Measurements from ENCODE around the gene GRIK4. TPM values are rescaled to one million over a fixed set of nuclear protein-coding genes. Genes with fewer than 3 reads are reported as not detected.
A peak's percentile ranks its signal among the peaks of the same experiment; 100 is the strongest.

Gene GRIK4
- polyA plus RNA-seq, 1 of the 3 experiments (the other 2 are of a cell fraction), result 0.03 TPM

GRCh38 chr11:120912504-120912903 is 401.0 kb downstream of the GRIK4 start:
- no peaks in the 10 kb centered on the region for H3K9me2 ChIP-seq
- peak; percentile 51 for DNase-seq
- 48% methylated on average over 5 of the region's 5 CpGs for WGBS (ENCODE audit: low lambda C conversion rate)
- H3K9ac ChIP-seq, result no peak overlapping the region
- no peaks in the 10 kb centered on the region for H3K79me2 ChIP-seq (ENCODE audit: insufficient read depth)
- H4K20me1 ChIP-seq (ENCODE audit: insufficient read depth), result no peaks in the 10 kb centered on the region
- no peak overlapping the region for H3K27ac ChIP-seq (ENCODE audit: low read depth in 2 of 2, low read length in 1 of 2)
- peaks cover 0 to 3% of the 10 kb centered on the region in 2 experiments; a peak in 1 of 4 replicates for H3K4me1 ChIP-seq (ENCODE audit: control insufficient read depth in 1 of 2, insufficient read depth in 2 of 2, low read depth in 1 of 2, low read length in 1 of 2)
- no peak overlapping the region for H3K4me2 ChIP-seq
- no peak overlapping the region for H2AFZ ChIP-seq (ENCODE audit: low read depth)
- no peaks in the 10 kb centered on the region for H3K9me3 ChIP-seq
- H3K4me3 ChIP-seq (ENCODE audit: low read depth in 2 of 2, low read length in 1 of 2), result no peak overlapping the region
- CTCF ChIA-PET, result interaction anchor here (0.6 to 3.4 kb wide), 15 partner anchors 9 to 282 kb away, joined by 3 to 30 read pairs (median 4); no protein-coding TSS in a partner anchor
- POLR2A ChIA-PET, result no interaction called here
- H3F3A ChIP-seq (replicated peaks; ENCODE audit: insufficient read depth), result no peaks in the 10 kb centered on the region
- no peaks in the 10 kb centered on the region for H3K27me3 ChIP-seq (ENCODE audit: insufficient read depth)
- no peaks in the 10 kb centered on the region for H3K36me3 ChIP-seq (replicated peaks in 1 of 2; ENCODE audit: control insufficient read depth in 1 of 2, insufficient read depth in 2 of 2, low read length in 1 of 2)
- TF ChIP-seq EP300 (IDR thresholded peaks at IDR 0.05; ENCODE audit: borderline replicate concordance in 1 of 2, low read depth in 1 of 2, low read length in 1 of 2), result no peak
- TF ChIP-seq CTCF (IDR thresholded peaks at IDR 0.05), result 0 out of 2 replicates have a peak, but pooled peaks have one; percentile 20
- peak; percentile 43 for TF ChIP-seq RAD21 (IDR thresholded peaks at IDR 0.05; ENCODE audit: low read length)

- no peak for DNase-seq
- Histone ChIP-seq H3K9me2 (no peaks in the 10 kb centered on the region), H3F3A (replicated peaks; ENCODE audit: insufficient read depth) (no peaks in the 10 kb centered on the region), H3K9ac (no peak overlapping the region), H3K27me3 (ENCODE audit: insufficient read depth) (no peaks in the 10 kb centered on the region), H3K79me2 (ENCODE audit: insufficient read depth) (no peaks in the 10 kb centered on the region), H3K9me3 (no peaks in the 10 kb centered on the region), H3K4me2 (no peak overlapping the region), H3K36me3 (replicated peaks in 1 of 2; ENCODE audit: control insufficient read depth in 1 of 2, insufficient read depth in 2 of 2, low read length in 1 of 2) (no peaks in the 10 kb centered on the region), H3K4me1 (ENCODE audit: control insufficient read depth in 1 of 2, insufficient read depth in 2 of 2, low read depth in 1 of 2, low read length in 1 of 2) (peaks cover 0 to 3% of the 10 kb centered on the region in 2 experiments; a peak in 1 of 4 replicates), H4K20me1 (ENCODE audit: insufficient read depth) (no peaks in the 10 kb centered on the region), H3K4me3 (ENCODE audit: low read depth in 2 of 2, low read length in 1 of 2) (no peak overlapping the region), H3K27ac (ENCODE audit: low read depth in 2 of 2, low read length in 1 of 2) (no peak overlapping the region), H2AFZ (ENCODE audit: low read depth) (no peak overlapping the region)
- POLR2A ChIA-PET, result no interaction called here
- CTCF ChIA-PET, result interaction anchor here (0.7 to 3.4 kb wide), 15 partner anchors 9 to 402 kb away, joined by 3 to 30 read pairs (median 4); partner anchors contain the start of gene GRIK4
- no peak for TF ChIP-seq FOSL2 (IDR thresholded peaks at IDR 0.05; ENCODE audit: borderline replicate concordance, low read depth)
- no peak for TF ChIP-seq TCF12 (IDR thresholded peaks at IDR 0.05)
- TF ChIP-seq SMC3 (IDR thresholded peaks at IDR 0.05; ENCODE audit: low read depth, low read length), result no peak
- no peak for TF ChIP-seq RXRA (IDR thresholded peaks at IDR 0.05; ENCODE audit: borderline replicate concordance, low read depth)
- no peak for TF ChIP-seq RCOR1 (IDR thresholded peaks at IDR 0.05; ENCODE audit: low read length)
- TF ChIP-seq RAD21 (IDR thresholded peaks at IDR 0.05; ENCODE audit: low read length), result no peak
- TF ChIP-seq ELF1 (IDR thresholded peaks at IDR 0.05), result no peak
- TF ChIP-seq YY1 (IDR thresholded peaks at IDR 0.05; ENCODE audit: low read depth), result no peak
- no peak for TF ChIP-seq JUND (IDR thresholded peaks at IDR 0.05)
- no peak for TF ChIP-seq FOXJ3 (CRISPR knock-in tag; IDR thresholded peaks at IDR 0.05)
- no peak for TF ChIP-seq MEF2A (IDR thresholded peaks at IDR 0.05; ENCODE audit: borderline replicate concordance, low read depth)
- TF ChIP-seq MXI1 (IDR thresholded peaks at IDR 0.05; ENCODE audit: low read depth, low read length), result no peak
- TF ChIP-seq SIN3A (IDR thresholded peaks at IDR 0.05; ENCODE audit: borderline replicate concordance, low read depth, low read length), result no peak
- no peak for TF ChIP-seq GATA2 (CRISPR knock-in tag; IDR thresholded peaks at IDR 0.05)
- TF ChIP-seq USF1 (IDR thresholded peaks at IDR 0.05; ENCODE audit: borderline replicate concordance, low read depth), result no peak
- TF ChIP-seq POLR2AphosphoS5 (IDR thresholded peaks at IDR 0.05; ENCODE audit: low read depth, low read length), result no peak
- WGBS (ENCODE audit: low lambda C conversion rate), result 29% methylated on average over 2 of the region's 2 CpGs
These were observed 401.4 kb downstream of the GRIK4 start for GRCh38 chr11:120912915-120913314.

Measured in SK-N-SH (cell line).